Testis (tissue), 2 donors: ENCODE results near the gene EXD3.

Experiments
- CTCF ChIP-seq, 3 experiments: fragments of 450-650 bp in 2 of 3; fragments of 200-600 bp in 1 of 3; sonication (generic) in 1 of 3; IDR thresholded peaks; one replicate each; pipeline ENCODE4 v1.5.1; 2016 to 2019; ENCODE audit warnings: antibody characterized with exemption in 3 of 3, mild to moderate bottlenecking in 2 of 3, moderate library complexity in 1 of 3
- POLR2A ChIP-seq: fragments of 450-650 bp; IDR thresholded peaks from one replicate; pipeline ENCODE4 v1.6.1; 2017; ENCODE audit warnings: antibody characterized with exemption, mild to moderate bottlenecking, moderate library complexity

- TF ChIP-seq CTCF (IDR thresholded peaks at IDR 0.05) = no peak
- TF ChIP-seq POLR2A = no peak
These were observed 120.9 kb downstream of the EXD3 start, which contains the start of gene NRARP for GRCh38 chr9:137302118-137302448.
